ENCODE measurements around the gene GHR.

Gene GHR

GRCh38 chr5:42490831-42491230, 67.6 kb downstream of the GHR start:
- Histone ChIP-seq H3K36me3 (ENCODE audit: insufficient read depth, insufficient read length, low read length) (no peaks in the 10 kb centered on the region), H3K4me3 (ENCODE audit: insufficient read length, low read depth) (no peak overlapping the region), H3K9me3 (ENCODE audit: insufficient read depth, low read length) (no peaks in the 10 kb centered on the region), H3K9ac (ENCODE audit: insufficient read length, low read depth) (no peak overlapping the region), H3K4me1 (ENCODE audit: insufficient read depth, insufficient read length) (no peaks in the 10 kb centered on the region), H3K27me3 (ENCODE audit: insufficient read depth, insufficient read length) (no peaks in the 10 kb centered on the region)
- no peak for DNase-seq (ENCODE audit: low read depth, low spot score)
- no peak for TF ChIP-seq SUZ12 (IDR thresholded peaks at IDR 0.05; ENCODE audit: extremely low read depth, insufficient read depth, insufficient read length)

GRCh38 chr5:42491699-42492098, 68.5 kb downstream of the GHR start:
- Histone ChIP-seq H3K36me3 (ENCODE audit: insufficient read depth, insufficient read length, low read length) (no peaks in the 10 kb centered on the region), H3K4me3 (ENCODE audit: insufficient read length, low read depth) (no peak overlapping the region), H3K9me3 (ENCODE audit: insufficient read depth, low read length) (no peaks in the 10 kb centered on the region), H3K9ac (ENCODE audit: insufficient read length, low read depth) (no peak overlapping the region), H3K27me3 (ENCODE audit: insufficient read depth, insufficient read length) (no peaks in the 10 kb centered on the region), H3K4me1 (ENCODE audit: insufficient read depth, insufficient read length) (no peaks in the 10 kb centered on the region)
- no peak for TF ChIP-seq YY1 (IDR thresholded peaks at IDR 0.05; ENCODE audit: insufficient read depth, insufficient read length)
- no peak for DNase-seq (ENCODE audit: low read depth, low spot score)

- TF ChIP-seq YY1 (IDR thresholded peaks at IDR 0.05; ENCODE audit: insufficient read depth, insufficient read length) (no peak), ZNF274 (IDR thresholded peaks at IDR 0.05; ENCODE audit: low read depth, low read length) (no peak), SUZ12 (IDR thresholded peaks at IDR 0.05; ENCODE audit: extremely low read depth, insufficient read depth, insufficient read length) (no peak)
Observed at GRCh38 chr5:42492974-42493373, 69.7 kb downstream of the GHR start.

GRCh38 chr5:42494414-42494813, 71.2 kb downstream of the GHR start:
- Histone ChIP-seq H3K27me3 (ENCODE audit: insufficient read depth, insufficient read length) (no peaks in the 10 kb centered on the region), H3K36me3 (ENCODE audit: insufficient read depth, insufficient read length, low read length) (no peaks in the 10 kb centered on the region), H3K9me3 (ENCODE audit: insufficient read depth, low read length) (no peaks in the 10 kb centered on the region), H3K4me3 (ENCODE audit: insufficient read length, low read depth) (no peak overlapping the region), H3K9ac (ENCODE audit: insufficient read length, low read depth) (no peak overlapping the region), H3K4me1 (ENCODE audit: insufficient read depth, insufficient read length) (no peaks in the 10 kb centered on the region)
- TF ChIP-seq SUZ12 (IDR thresholded peaks at IDR 0.05; ENCODE audit: extremely low read depth, insufficient read depth, insufficient read length) (no peak), YY1 (IDR thresholded peaks at IDR 0.05; ENCODE audit: insufficient read depth, insufficient read length) (no peak), ZNF274 (IDR thresholded peaks at IDR 0.05; ENCODE audit: low read depth, low read length) (no peak)
- no peak for DNase-seq (ENCODE audit: low read depth, low spot score)

More at GRCh38 chr5:42492974-42493373, 69.7 kb downstream of the GHR start:
- H3K9ac ChIP-seq (ENCODE audit: insufficient read length, low read depth), result no peak overlapping the region
- H3K4me3 ChIP-seq (ENCODE audit: insufficient read length, low read depth), result no peak overlapping the region
- no peaks in the 10 kb centered on the region for H3K9me3 ChIP-seq (ENCODE audit: insufficient read depth, low read length)
- H3K36me3 ChIP-seq (ENCODE audit: insufficient read depth, insufficient read length, low read length), result no peaks in the 10 kb centered on the region
- no peaks in the 10 kb centered on the region for H3K27me3 ChIP-seq (ENCODE audit: insufficient read depth, insufficient read length)
- no peak for DNase-seq (ENCODE audit: low read depth, low spot score)
- H3K4me1 ChIP-seq (ENCODE audit: insufficient read depth, insufficient read length), result no peaks in the 10 kb centered on the region

- H3K4me1 ChIP-seq (ENCODE audit: insufficient read depth, insufficient read length), result no peaks in the 10 kb centered on the region
- no peak overlapping the region for H3K9ac ChIP-seq (ENCODE audit: insufficient read length, low read depth)
- TF ChIP-seq SUZ12 (IDR thresholded peaks at IDR 0.05; ENCODE audit: extremely low read depth, insufficient read depth, insufficient read length), result no peak
- TF ChIP-seq YY1 (IDR thresholded peaks at IDR 0.05; ENCODE audit: insufficient read depth, insufficient read length), result no peak
- H3K27me3 ChIP-seq (ENCODE audit: insufficient read depth, insufficient read length), result no peaks in the 10 kb centered on the region
- H3K9me3 ChIP-seq (ENCODE audit: insufficient read depth, low read length), result no peaks in the 10 kb centered on the region
- no peak for DNase-seq (ENCODE audit: low read depth, low spot score)
- H3K4me3 ChIP-seq (ENCODE audit: insufficient read length, low read depth), result no peak overlapping the region
- no peaks in the 10 kb centered on the region for H3K36me3 ChIP-seq (ENCODE audit: insufficient read depth, insufficient read length, low read length)
Observed at GRCh38 chr5:42495914-42496313, 72.7 kb downstream of the GHR start.

GRCh38 chr5:42496397-42497156, 73.3 kb downstream of the GHR start:
- H3K27me3 ChIP-seq (ENCODE audit: insufficient read depth, insufficient read length), result no peaks in the 10 kb centered on the region
- H3K4me1 ChIP-seq (ENCODE audit: insufficient read depth, insufficient read length), result no peaks in the 10 kb centered on the region
- no peak overlapping the region for H3K4me3 ChIP-seq (ENCODE audit: insufficient read length, low read depth)
- H3K36me3 ChIP-seq (ENCODE audit: insufficient read depth, insufficient read length, low read length), result no peaks in the 10 kb centered on the region
- H3K9ac ChIP-seq (ENCODE audit: insufficient read length, low read depth), result no peak overlapping the region
- no peak for DNase-seq (ENCODE audit: low read depth, low spot score)
- no peak for TF ChIP-seq SUZ12 (IDR thresholded peaks at IDR 0.05; ENCODE audit: extremely low read depth, insufficient read depth, insufficient read length)
- H3K9me3 ChIP-seq (ENCODE audit: insufficient read depth, low read length), result no peaks in the 10 kb centered on the region

GRCh38 chr5:42498000-42498399, 74.8 kb downstream of the GHR start:
- no peak for TF ChIP-seq SUZ12 (IDR thresholded peaks at IDR 0.05; ENCODE audit: extremely low read depth, insufficient read depth, insufficient read length)
- TF ChIP-seq YY1 (IDR thresholded peaks at IDR 0.05; ENCODE audit: insufficient read depth, insufficient read length), result no peak
- TF ChIP-seq ZNF274 (IDR thresholded peaks at IDR 0.05; ENCODE audit: low read depth, low read length), result no peak
- H3K9ac ChIP-seq (ENCODE audit: insufficient read length, low read depth), result no peak overlapping the region
- no peak for DNase-seq (ENCODE audit: low read depth, low spot score)
- H3K4me1 ChIP-seq (ENCODE audit: insufficient read depth, insufficient read length), result no peaks in the 10 kb centered on the region
- no peaks in the 10 kb centered on the region for H3K9me3 ChIP-seq (ENCODE audit: insufficient read depth, low read length)
- H3K27me3 ChIP-seq (ENCODE audit: insufficient read depth, insufficient read length), result no peaks in the 10 kb centered on the region
- H3K36me3 ChIP-seq (ENCODE audit: insufficient read depth, insufficient read length, low read length), result no peaks in the 10 kb centered on the region
- H3K4me3 ChIP-seq (ENCODE audit: insufficient read length, low read depth), result no peak overlapping the region

- Histone ChIP-seq H3K4me3 (ENCODE audit: insufficient read length, low read depth) (no peak overlapping the region), H3K9ac (ENCODE audit: insufficient read length, low read depth) (no peak overlapping the region), H3K36me3 (ENCODE audit: insufficient read depth, insufficient read length, low read length) (no peaks in the 10 kb centered on the region), H3K4me1 (ENCODE audit: insufficient read depth, insufficient read length) (no peaks in the 10 kb centered on the region), H3K9me3 (ENCODE audit: insufficient read depth, low read length) (no peaks in the 10 kb centered on the region), H3K27me3 (ENCODE audit: insufficient read depth, insufficient read length) (no peaks in the 10 kb centered on the region)
- DNase-seq (ENCODE audit: low read depth, low spot score), result no peak
- TF ChIP-seq SUZ12 (IDR thresholded peaks at IDR 0.05; ENCODE audit: extremely low read depth, insufficient read depth, insufficient read length) (no peak), YY1 (IDR thresholded peaks at IDR 0.05; ENCODE audit: insufficient read depth, insufficient read length) (no peak), ZNF274 (IDR thresholded peaks at IDR 0.05; ENCODE audit: low read depth, low read length) (no peak)
Observed at GRCh38 chr5:42499016-42499415, 75.8 kb downstream of the GHR start.

Measured in NT2/D1 (cell line).